Measurements from ENCODE around the gene TXLNB.
A peak's percentile ranks its signal among the peaks of the same experiment; 100 is the strongest.

The TXLNB gene

DNA sequence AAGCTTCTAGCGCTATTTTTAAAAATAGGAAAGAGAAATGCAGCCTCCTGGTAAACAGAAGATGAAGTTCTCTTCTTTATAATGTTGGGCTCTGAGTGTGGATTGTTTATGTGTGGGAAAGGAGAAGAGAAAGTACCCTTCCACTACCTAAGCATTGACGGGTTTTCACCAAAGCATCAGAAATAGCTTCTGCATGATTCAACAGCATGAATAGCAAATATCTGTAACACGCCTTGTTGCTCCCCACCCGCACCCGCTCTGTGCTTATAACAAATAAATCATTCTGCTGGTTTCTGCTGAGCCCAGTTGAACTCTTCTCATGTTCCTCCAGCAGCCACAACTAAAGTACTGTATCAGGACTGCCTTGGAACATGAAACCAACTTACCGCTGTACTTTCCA is 20.7 kb downstream of the TXLNB start:
- no peak for DNase-seq (ENCODE audit: low read depth in 2 of 2)

- DNase-seq (ENCODE audit: low read depth in 2 of 2): no peak
These were observed 21.5 kb downstream of the TXLNB start for GRCh38 chr6:139270249-139270648.

DNA sequence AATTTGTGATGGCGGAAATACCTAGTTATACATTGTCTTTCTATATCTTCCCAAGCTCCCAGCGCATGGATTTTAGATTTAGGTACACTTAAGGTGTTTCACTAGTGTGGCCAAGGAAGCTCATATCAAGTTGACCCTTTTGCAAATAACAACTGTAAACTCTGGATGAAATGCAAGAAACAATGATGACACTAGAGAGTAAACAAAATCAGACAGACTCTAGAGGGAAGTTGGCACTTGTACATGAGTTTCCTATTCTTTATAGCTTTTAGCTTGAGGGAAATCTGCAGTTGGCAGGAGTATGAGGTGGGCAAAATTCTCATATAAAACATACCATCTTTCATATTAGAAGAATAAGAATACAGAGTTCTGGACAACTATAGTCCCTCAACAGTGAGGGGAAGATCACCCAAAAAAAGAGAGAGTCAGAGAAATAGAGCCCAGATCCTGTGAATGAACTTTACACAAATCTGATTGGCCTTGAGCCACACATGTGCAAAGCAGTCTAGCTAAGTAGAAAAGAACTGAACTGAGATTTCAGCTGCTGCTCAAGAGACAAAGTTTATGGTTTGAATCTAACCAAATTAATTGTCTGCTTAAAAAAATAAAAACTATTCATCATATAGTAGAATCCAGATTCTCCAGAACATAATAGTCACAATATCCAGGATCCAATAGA is 26.1 kb downstream of the TXLNB start:
- DNase-seq (ENCODE audit: low read depth in 2 of 2): no peak

DNA sequence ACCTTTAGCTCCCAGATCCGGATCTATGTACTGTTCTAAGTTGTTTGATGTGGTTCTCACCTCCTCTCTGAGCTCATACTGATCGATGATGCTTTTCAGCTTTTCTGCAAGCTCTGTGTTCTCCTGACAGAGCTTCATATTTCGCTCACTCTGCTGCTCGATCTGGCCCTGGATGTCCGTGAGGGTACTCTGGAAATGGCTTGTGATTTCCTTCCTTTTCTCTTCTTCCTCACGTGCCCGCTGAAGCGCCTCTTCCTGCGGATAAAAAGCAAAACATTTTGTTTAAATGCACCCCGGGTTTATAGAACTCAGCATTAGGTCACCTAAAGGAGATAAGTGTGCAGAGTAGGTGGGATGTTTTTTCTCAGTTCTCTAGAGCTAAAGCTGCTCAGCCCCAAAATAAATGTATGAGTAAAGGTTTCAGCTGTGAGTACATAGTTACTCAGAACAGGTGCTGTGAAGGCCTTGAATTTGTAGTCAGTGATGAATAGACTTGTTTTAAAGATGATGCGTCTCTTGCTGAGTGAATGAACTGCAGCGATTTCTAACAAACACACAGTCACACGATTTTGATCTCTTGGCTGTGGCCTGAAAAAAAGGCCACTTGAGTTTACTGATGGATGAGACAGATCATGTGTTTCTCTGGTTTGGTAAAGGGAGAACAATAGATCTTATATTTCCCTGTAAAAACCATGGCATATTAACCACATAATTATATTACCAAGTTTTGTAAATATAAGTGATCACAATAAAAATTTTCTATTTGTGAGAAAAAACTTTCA is 29.1 kb downstream of the TXLNB start:
- DNase-seq (ENCODE audit: low read depth in 2 of 2): no peak

GRCh38 chr6:139257821-139258398 is 33.9 kb downstream of the TXLNB start:
- no peak for DNase-seq (ENCODE audit: low read depth in 2 of 2)

GRCh38 chr6:139257291-139257690 is 34.5 kb downstream of the TXLNB start:
- no peak for DNase-seq (ENCODE audit: low read depth in 2 of 2)

- DNase-seq (ENCODE audit: low read depth in 2 of 2): no peak
These were observed 35.7 kb downstream of the TXLNB start for GRCh38 chr6:139256087-139256486.

DNA sequence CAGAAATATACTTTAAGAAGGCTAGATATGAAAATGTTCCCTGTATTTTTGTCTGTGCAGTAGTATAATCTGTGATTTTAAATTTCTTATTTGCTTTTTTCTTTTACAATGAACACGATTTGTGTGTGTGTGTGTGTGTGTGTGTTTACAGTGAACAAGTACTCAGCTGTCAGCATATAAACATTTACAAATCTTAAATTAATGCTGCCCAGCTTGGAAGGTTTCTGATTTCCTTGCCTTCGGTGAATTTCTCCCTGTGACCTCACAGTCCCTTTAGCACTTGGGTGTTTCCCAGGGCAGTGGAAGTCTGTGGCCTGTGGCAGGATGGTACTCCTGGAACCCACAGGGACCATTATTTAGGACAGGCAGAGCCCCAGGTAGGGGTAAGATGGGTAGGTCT is 37.6 kb downstream of the TXLNB start:
- no peak for DNase-seq (ENCODE audit: low read depth in 2 of 2)

DNA sequence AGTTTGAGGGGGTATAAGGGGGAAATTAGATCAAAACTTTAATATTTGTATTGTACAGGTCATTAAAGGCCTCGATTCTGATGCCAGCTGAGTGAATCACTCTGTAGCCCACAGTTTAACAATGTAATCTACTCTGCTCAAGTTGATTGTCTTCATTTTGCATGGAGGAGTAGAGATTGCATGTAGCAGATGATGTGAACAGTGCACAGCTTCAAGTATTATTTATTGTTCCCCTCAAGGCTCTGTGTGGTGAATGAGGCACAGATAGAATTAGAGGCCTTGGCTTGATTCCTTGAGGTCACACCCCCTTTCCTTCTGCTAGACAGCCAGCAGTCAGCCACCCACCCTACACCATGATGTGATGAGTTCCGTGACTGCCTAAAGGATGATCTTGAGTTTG is 38.1 kb downstream of the TXLNB start:
- no peak for DNase-seq (ENCODE audit: low read depth in 2 of 2)

DNA sequence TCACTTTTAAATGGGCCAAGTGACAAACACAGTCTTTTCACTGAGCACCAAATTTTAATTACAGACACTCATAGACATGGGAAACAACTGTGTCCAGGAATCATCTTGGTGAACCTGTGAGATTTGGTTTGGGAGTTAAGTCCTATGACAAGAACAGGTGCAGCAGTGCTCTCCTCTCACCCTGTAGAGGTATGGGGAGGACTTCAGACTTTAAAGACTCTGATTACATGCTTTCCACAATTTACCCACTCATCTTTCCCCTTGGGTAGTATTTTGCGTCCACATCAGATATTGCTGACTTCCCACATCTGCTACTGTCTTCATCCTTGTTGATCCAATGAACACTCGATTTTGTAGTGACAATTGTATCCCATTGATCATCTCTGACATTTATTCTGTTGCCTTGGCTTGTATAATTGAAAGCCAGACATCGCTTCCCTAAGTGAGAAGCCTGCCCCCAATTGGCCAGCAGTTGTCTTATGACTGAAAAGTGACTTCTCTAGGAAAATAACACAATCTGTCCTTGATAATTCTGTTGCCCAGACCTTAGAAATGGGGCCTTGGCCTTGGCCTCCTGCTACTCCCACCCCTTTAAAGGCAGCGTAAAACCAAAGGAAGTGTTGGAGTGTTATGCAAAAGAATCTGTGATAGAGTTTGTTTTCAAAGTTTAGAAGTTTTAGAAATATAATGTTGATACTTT is 40.0 kb downstream of the TXLNB start:
- no peak for DNase-seq (ENCODE audit: low read depth in 2 of 2)

DNA sequence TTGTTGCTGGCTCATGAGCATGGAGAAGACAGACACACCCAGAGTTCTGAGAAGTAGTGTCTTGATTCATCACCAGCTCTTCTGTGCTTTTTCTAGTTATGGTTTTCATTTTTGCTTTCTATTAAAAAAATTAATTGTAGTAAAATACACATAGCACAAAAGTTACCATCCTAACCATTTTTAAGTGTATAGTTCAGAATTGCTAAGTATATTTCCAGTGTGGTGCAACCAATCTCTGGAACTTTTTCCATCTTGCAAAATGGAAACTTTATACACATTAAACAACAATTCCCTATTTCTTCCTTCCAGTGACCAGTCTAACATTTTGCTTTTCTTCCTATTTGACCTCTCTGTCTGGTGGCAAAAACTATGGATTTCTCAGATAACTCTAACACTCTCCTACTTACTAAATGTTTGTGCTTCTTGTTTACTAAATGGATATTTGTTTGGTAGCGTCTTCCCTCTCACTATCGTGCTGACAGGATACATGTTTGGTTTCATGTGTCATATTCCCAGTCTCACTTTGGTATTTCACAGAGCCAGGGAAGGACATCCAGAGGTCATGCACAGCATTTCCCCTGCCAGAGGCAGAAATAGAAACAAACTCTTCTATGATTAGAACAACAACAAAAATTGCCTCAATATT is 40.6 kb downstream of the TXLNB start:
- DNase-seq (ENCODE audit: low read depth in 2 of 2): no peak

GRCh38 chr6:139250296-139251044 is 41.3 kb downstream of the TXLNB start:
- DNase-seq (ENCODE audit: low read depth in 2 of 2): peak in 1 of 2 experiments; percentile 48

DNA sequence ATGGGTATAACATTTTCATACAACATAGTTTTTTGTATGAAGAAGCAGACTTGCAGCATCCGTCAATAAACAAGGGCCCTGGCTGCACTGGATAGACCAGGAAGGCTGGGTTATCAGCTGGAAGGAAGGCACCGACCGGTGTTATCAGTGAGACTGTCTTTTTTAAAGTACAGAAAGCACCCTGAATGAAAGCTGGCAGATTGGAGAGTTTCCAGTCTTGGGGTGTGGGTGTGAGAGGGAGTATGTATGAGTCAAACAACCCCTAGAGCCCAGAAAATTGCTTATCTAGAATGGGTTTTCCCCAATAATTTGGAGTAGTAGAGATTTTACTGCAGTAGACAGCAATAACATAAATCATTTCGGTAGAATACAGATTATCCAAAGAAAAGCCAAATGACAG is 42.4 kb downstream of the TXLNB start:
- DNase-seq (ENCODE audit: low read depth in 2 of 2): peak in 1 of 2 experiments; percentile 29

GRCh38 chr6:139248911-139249310 is 42.9 kb downstream of the TXLNB start:
- no peak for DNase-seq (ENCODE audit: low read depth in 2 of 2)

DNA sequence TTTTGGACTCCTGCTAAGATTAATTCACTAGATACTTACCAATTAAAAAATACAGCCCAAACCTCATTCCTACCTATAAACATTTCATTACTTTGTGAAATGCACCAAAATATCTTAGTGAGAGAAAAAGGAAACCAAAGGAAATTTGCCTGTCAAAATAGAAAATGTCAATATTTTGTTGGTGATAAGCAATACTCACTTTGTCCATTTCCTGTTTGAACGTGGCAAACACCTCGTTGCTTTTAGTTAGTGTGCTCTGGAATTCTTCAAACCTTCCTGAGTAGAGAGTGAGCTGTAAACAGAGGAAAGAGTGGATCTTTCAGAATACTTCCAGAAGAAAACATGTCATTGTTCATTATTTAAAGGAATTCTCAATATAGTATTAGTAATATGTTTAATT is 44.2 kb downstream of the TXLNB start:
- DNase-seq (ENCODE audit: low read depth in 2 of 2): no peak

DNA sequence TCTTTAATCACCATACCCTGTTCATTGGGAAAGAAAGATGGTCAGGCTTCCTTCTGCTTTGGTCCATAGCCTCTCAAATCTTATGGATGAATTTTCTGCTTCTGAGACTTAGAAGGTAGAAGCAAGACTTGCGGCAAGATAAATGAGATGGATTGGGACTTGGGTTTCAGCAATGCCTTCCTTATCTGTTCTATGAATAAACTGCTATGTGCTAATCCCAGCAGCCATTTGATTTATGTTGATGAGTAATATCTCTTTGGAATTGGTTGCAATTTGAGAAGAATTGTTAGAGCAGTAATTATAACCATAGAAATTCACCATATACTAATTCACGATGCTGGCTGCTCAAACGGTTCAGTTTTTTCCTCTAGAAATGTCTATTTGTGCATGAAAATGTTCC is 48.3 kb downstream of the TXLNB start:
- DNase-seq (ENCODE audit: low read depth in 2 of 2): no peak

GRCh38 chr6:139242457-139243240 is 49.1 kb downstream of the TXLNB start:
- no peak for DNase-seq (ENCODE audit: low read depth in 2 of 2)

- no peak for DNase-seq (ENCODE audit: low read depth in 2 of 2)
These were observed 51.4 kb downstream of the TXLNB start for GRCh38 chr6:139240161-139241010.

DNA sequence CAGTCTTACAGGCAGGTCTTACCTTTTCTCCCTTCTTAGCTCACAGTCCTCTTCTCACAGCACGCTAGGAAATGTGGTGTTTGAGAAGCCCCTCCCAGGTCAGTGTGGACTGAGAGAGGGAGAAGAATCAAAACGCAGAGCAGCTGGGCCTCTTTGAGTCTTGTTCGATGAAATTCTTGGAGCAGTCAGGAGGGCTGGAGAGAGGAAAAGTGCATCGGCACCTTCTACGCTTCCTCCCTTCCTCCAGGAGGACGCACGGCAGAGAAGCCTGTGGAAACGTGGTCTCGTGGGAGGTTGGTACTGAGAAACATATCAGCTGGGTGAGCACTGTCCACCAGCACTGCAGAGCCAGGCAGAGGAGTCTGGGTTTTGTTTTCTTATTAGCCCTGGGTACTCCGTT is 52.7 kb downstream of the TXLNB start:
- no peak for DNase-seq (ENCODE audit: low read depth in 2 of 2)
